H1 (cell line): ENCODE data around the gene FRS2. TPM values are rescaled to one million over a fixed set of nuclear protein-coding genes. Genes with fewer than 3 reads are reported as not detected.

Experiments
- CHD7 ChIP-seq: fragments of 300-600 bp; sonication (generic); IDR thresholded peaks from 2 replicates; pipeline ENCODE4 v1.7.1; 2012; ENCODE audit warnings: low read length, moderate library complexity, mild to moderate bottlenecking, inconsistent platforms; ENCODE audit not compliant: insufficient replicate concordance
- JUN ChIP-seq: IDR thresholded peaks from 2 replicates; pipeline ENCODE4 v1.6.1; 2011; ENCODE audit warnings: low read depth, mild to moderate bottlenecking, improper control_type of control experiment, low read length
- RFX5 ChIP-seq: IDR thresholded peaks from 2 replicates; pipeline ENCODE4 v1.6.1; 2011; ENCODE audit warnings: low read depth, low read length, improper control_type of control experiment, borderline replicate concordance
- polyA plus RNA-seq, 7 experiments: library from polyadenylated mRNA; depleted of rRNA in 3 of 7; stranded (reverse) in 5 of 7; unstranded in 2 of 7; fragments of >200 nt in 5 of 7; fragments of 200-250 nt in 2 of 7; gene quantifications; 1 replicate in 5 of 7; 2 replicates in 1 of 7; 4 replicates in 1 of 7; pipeline versions ENCODE4 v1.2.1 to v1.2.3, GENCODE V29; 2011 to 2013; ENCODE audit warnings: missing spikeins in 2 of 7, mixed read lengths in 2 of 7
- total RNA-seq: library from RNA; stranded (reverse); fragmentation: NEBNext Ultra II Directional; extraction: Animal tissue kit (Norgen Biotek cat#: 25700); gene quantifications from 2 replicates; pipeline ENCODE4 v1.2.1, GENCODE V29; 2021

FRS2 gene
- total and polyA plus RNA-seq, 2 of the 8 experiments (the other 6 are each of a cell fraction or from before 2014, with no cell fraction given) = 10.3 to 35.8 TPM

DNA sequence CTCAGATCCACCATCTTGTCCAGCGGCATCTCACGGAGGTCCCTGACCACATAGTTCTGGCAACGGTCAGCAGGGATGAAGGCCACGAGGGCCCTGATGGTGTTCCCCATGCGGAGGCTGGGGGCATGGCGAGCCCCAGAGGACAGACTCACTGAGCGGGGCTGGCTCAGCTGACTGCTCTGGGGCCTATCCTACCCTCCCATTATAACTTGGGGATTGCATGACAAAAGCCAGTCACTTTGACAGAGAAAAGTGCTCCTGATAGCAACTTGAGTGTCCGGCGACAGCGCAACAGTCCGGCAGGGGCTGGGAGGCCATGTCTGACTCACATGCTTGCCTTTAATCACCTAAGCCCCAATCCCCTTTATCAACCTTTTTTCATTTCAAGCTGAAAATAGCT lies 140.5 kb downstream of the FRS2 start, which contains the start of gene LRRC10 (continued):
- TF ChIP-seq CHD7 = no peak
- TF ChIP-seq JUN = no peak
- TF ChIP-seq RFX5 = no peak
